Epithelial cell of proximal tubule (primary cell): ENCODE data around the gene TMEM86A. TPM values are rescaled to one million over a fixed set of nuclear protein-coding genes. Genes with fewer than 3 reads are reported as not detected.

Experiments
- DNase-seq: peaks from one replicate; pipeline ENCODE4 v3.0.0-alpha.2; 2011; ENCODE audit warnings: low read depth
- H3K4me3 ChIP-seq: 2 replicates; pipeline ENCODE4 v1.5.1; 2011; ENCODE audit warnings: low read depth, mild to moderate bottlenecking, low read length
- CTCF ChIP-seq: conservative IDR thresholded peaks from 2 replicates; pipeline ENCODE4 v1.5.1; 2012; ENCODE audit warnings: low read depth, mild to moderate bottlenecking, low read length
- total RNA-seq: library from RNA; depleted of rRNA; stranded (reverse); fragments of >200 nt; gene quantifications from 2 replicates; pipeline ENCODE4 v1.2.3, GENCODE V29; 2015

Gene TMEM86A
- total RNA-seq, 1 donor from 2014 or later = 0.92 TPM

GRCh38 chr11:18743365-18743764, 44.8 kb downstream of the TMEM86A start:
- H3K4me3 ChIP-seq = no peak overlapping the region
- no peak for DNase-seq
- no peak for TF ChIP-seq CTCF

GRCh38 chr11:18743900-18744514, 45.4 kb downstream of the TMEM86A start:
- TF ChIP-seq CTCF = no peak
- H3K4me3 ChIP-seq = no peak overlapping the region
- DNase-seq = no peak

GRCh38 chr11:18745251-18745650, 46.7 kb downstream of the TMEM86A start:
- DNase-seq = no peak
- H3K4me3 ChIP-seq = no peak overlapping the region
- no peak for TF ChIP-seq CTCF

GRCh38 chr11:18748766-18749365, 50.3 kb downstream of the TMEM86A start:
- no peak overlapping the region for H3K4me3 ChIP-seq
- TF ChIP-seq CTCF = no peak
- no peak for DNase-seq

GRCh38 chr11:18749681-18750319, 51.2 kb downstream of the TMEM86A start:
- TF ChIP-seq CTCF = no peak
- no peak overlapping the region for H3K4me3 ChIP-seq
- DNase-seq = no peak

GRCh38 chr11:18750944-18751343, 52.4 kb downstream of the TMEM86A start:
- DNase-seq = no peak
- TF ChIP-seq CTCF = no peak
- H3K4me3 ChIP-seq = no peak overlapping the region
